Right renal cortex interstitium (tissue), 3 donors: ENCODE measurements around the gene CLDN6. TPM values are rescaled to one million over a fixed set of nuclear protein-coding genes. Genes with fewer than 3 reads are reported as not detected.
"Not testable (repeated sequence)": the region's sequence is repeated elsewhere in the genome, so short reads cannot be mapped to it uniquely, and the experiment has no call there.

Experiments
- DNase-seq, 3 donors: peaks; one replicate each; pipeline ENCODE4 v3.0.0-alpha.2; 2013; ENCODE audit warnings: low read depth in 3 of 3, low spot score in 2 of 3
- polyA plus RNA-seq, 3 donors: library from polyadenylated mRNA; unstranded; fragments of 120-200 nt; gene quantifications; one replicate each; pipeline ENCODE4 v1.2.1, GENCODE V29; 2013; ENCODE audit not compliant: insufficient read length in 3 of 3

CLDN6 gene
- polyA plus RNA-seq, 3 donors = 25.8 to 38.1 (median 31.0) TPM

DNA sequence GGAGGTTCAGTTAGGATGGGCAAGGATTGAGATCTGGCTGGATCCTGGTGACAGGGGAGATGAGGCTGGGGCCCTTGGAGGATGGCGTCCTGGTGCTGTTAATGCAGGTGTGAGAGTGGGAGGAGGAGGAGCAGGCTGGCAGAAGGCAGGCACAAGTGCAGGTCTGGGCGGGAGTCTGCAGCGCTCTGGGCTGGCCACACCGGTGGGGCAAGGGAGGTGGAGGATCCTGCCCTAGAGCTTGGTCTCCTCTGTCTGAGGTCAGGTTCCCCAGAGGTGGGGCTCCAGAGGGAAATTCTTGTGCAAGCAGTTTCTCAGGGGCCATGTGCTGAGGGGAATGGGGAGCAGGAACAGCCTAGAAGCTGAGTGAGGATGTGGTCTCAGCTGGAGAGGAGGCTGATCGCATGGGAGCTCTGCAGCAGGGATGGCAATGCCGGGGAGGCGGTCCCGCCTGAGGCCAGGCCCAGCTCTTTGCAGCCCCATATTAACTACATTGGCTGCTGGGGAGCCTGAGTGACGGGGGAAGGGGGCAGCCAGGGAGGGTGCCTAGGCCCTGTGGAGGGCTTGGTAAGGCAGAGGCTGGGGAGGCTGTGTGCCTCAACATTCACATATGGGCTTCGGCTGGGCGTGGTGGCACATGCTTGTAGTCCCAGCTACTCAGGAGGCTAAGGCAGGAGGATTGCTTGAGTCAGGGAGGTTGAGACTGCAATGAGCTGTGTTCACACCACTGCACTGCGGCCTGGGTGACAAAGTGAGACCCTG is 34.8 kb upstream of the CLDN6 start:
- not testable (repeated sequence) for DNase-seq

DNA sequence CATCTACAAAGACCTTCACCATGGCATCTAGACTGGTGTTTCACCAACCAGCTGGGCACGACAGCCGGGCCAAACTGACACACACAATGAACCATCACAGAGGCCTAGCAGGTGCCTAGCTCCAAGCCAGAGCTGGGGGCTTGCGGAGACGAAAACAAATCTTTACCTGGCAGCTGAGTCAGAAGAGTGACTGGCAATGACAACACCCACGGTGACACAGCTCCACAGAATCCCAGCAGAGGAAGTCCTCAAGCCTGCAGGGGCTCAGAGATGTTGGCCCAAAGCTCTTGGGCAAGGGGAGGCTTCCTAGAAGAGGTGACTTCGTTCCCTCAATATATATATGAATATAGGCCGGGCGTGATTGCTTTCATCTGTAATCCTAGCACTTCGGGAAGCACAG is 33.5 kb upstream of the CLDN6 start:
- DNase-seq = no peak

DNA sequence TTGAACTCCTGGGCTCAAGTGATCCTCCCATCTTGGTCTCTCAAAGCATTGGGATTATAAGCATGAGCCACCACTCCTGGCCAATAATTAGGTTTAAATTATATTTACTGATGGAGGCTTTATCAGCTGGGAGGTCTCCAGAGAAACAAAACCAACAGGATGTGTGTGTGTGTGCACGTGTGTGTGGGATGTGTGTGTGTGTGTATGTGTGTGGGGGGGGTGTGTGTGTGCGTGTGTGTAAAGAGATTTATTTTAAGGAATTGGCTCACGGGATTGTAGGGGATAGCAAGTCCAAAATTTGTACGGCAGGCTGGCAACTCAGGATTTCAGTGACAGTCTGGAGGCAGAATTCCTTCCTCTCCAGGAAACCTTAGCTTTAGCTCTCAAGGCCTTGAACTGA is 33.0 kb upstream of the CLDN6 start:
- DNase-seq = no peak

DNA sequence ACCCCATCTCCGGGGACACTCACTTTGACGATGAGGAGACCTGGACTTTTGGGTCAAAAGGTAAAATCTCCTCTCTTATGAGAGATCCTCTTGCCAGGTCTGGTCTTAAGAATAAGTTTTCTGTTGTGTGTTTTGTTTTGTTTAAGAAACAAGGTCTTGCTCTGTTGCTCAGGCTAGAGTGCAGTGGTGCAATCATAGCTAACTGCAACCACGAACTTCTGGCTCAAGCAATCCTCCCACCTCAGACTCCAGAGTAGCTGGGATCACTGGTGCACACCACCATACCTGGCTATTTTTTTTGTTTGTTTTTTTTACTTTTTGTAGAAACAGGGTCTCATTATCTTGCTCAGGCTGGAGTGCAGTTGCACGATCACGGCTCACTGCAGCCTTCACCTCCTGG is 32.5 kb upstream of the CLDN6 start:
- no peak for DNase-seq

DNA sequence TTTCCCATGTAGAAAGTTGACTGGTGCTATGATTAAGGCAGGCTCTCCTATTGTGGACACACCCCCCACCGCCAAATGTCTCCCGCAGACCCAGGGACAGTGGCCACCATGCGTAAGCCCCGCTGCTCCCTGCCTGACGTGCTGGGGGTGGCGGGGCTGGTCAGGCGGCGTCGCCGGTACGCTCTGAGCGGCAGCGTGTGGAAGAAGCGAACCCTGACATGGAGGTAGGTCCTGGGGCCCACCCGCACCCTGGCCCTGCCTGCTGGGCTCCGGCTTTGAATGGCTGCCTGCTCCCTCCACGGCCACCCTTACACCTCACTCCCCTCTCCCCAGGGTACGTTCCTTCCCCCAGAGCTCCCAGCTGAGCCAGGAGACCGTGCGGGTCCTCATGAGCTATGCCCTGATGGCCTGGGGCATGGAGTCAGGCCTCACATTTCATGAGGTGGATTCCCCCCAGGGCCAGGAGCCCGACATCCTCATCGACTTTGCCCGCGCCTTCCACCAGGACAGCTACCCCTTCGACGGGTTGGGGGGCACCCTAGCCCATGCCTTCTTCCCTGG is 32.0 kb upstream of the CLDN6 start:
- DNase-seq = no peak

DNA sequence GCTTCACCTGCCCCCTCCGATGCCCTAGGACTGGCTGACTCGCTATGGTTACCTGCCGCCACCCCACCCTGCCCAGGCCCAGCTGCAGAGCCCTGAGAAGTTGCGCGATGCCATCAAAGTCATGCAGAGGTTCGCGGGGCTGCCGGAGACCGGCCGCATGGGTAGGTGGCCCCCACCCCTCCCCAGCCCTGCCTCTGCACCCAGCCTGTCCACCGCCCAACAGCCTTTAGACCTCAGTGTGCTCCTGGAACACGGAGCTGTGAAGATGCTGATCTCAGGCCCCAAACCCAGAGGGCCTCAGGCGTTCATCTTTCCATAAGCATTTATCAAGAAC is 29.4 kb upstream of the CLDN6 start:
- DNase-seq = no peak

DNA sequence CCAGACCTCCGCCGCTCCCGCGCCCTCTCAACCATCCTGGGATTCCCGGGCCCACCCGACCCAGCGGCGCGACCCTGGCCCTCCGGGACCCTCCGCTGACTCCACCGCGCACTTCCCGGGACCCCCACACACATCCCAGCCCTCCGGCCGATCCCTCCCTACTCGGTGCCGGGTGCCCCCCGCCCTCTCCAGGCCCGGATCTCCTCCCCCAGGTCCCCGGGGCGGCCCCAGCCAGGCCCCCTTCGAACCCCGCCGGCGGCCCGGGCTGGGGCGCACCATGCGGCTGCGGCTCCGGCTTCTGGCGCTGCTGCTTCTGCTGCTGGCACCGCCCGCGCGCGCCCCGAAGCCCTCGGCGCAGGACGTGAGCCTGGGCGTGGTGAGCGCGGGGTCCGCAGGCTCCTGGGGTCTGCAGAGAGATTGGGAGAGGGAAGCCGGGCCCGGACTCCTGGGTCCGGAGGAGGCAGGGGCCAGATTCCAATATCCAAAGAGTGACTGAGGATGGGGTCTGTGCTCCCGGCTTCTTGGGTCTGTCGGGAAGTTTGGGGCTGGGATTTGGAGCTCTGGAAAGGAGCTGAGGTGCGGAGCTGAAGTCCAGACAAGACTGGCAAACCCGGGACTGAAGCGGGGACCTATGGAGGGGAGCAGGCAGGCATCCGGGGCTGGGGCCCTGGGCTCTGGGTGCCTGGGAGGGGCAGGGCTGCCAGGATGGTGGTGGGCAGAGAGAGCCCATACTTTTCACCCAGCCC is 28.8 kb upstream of the CLDN6 start:
- no peak for DNase-seq

DNA sequence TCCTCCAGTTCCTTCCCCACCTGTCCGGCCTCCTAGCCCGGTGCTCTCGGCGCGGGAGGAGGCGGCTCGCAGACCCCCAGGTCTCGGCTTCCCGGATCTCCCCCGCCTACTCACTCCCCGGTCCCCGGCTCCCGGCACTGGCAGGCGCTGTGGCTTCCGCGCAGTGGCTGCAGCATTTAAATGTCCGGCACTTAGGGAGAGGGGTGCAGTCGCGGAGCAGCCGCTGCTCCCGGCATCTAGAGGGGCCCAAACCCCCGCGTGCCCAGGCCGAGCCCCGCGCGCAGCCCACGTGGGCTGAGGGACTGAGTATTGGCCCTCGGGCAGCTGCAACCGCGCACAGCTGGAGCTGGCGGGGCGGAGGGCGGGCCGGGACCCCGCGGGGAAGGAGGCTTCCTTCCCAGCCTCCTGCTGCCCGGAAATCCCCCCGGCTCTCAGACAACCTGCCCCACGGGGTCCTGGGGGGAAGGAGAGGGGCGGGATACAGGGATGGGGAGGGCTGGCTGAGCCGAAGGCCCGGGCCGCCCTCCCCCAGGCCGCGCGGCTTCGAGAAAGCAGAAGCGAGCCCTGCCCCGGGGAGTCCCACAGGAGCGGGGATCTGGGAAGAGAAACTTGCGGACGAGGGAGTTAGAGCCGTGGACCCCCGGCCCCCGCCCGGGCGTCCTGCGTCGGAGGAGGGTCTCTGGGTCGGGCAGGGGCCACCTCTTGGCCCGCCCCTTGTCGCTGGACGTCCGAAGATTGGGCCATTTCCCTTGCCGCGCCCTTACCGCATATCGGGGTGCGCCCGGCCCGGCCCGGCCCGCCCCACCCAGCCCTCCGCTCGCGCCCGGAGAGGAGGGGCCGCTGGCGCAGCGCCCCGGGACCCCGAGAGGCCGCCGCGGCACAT is 28.0 kb upstream of the CLDN6 start, which contains the start of gene MMP25:
MMP25 (plus strand) TSS at position 804 of the 883 bp plus-strand sequence. CDS start 357 bp downstream, outside the sequence.
- no peak for DNase-seq

DNA sequence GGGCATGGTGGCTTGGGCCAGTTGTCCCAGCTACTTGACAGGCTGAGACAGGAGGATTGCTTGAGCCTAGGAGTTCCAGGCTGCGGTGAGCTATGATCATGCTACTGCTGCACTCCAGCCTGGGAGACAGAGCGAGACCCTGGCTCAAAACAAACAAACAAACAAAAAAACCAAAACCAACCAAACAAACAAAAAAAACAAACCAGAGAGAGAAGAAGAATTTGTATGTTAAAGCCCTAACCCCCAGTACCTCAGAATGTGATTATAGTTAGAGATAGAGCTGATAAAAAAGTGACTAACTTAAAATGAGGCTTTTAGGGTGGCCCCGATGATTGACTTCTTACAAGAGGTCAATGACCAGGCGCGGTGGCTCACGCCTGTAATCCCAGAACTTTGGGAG is 26.7 kb upstream of the CLDN6 start:
- DNase-seq = no peak

DNA sequence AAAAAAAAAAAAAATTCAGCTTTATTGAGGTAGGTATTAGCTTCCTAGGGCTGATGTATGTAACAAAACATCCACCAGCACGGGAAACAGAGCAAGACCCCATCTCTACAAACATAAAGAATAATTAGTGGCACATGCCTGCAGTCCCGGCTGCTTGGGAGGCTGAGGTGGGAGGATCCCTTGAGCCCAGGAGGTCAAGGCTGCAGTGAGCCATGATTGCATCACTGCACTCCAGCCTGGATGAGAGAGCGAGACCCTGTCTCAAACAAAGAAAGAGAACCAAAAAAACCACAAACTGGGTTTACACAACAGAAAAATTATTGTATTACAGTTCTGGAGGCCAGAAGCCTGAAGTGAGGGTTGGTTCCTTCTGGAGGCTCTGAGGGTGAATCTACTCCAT is 24.4 kb upstream of the CLDN6 start:
- no peak for DNase-seq

DNA sequence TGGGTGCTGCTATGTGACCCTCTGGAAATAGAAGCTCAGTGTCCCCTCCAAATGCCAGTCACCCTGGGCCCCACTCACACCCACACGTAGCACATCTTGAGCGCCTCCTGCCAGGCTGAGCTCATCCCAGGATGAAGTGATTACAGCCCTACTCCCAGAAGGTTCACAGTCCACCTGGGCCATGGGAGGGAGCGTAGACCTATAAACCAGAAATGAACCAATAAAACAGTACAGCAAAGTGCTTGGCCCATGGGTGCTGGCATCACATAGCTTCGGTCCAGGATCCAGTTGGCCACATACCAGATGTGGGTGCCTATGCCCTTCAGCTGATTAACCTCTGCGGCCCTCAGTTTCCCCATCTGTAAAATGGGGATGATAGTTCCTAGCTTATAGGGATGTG is 20.9 kb upstream of the CLDN6 start:
- no peak for DNase-seq

DNA sequence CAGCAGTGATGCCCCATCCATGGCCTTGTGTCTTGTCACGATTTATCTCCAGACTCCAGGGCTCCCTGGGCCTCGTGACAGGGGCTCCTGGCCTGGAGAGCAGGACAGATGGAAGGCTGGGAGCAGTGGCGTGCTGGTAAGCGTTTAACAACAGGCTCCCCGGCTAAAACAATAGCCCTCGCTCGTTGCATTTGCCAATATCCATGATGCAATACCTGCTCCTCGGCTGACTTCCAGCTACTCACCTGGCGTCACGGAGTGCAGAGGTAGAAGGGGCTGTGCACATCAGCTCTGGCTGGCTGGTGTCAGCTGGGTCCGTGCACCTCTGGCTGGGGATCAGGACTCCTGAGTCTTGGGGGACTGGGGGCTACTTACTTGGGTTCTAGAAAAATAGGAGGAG is 20.3 kb upstream of the CLDN6 start:
- DNase-seq = no peak

DNA sequence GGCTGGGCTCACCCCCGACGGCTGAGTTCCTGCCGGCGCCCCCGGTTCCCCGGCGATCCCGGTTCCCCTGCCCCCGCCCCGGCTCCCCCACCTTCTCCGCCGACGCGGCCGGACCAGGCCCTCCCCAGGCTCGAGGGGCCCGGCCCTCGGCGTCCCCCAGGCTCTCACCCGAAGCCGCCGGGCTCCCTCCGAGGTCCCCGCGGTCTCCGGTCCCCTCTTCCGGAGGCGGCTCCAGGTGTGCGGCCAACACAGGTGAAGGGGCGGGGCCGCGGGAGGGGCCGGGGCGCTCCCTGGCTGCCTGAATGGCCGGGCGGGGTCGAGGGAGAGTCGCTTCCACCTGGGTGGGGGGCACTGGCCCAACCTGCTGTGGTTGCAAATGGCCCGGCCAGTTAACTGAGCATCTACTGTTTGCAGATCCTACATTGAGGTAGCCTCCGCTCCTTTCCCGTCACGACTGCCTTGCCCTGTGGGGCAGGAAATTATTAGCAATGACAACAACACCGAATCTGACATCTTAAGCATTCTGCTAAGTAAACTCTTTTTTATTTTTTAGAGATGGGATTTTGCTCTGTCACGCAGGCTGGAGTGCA is 18.8 kb upstream of the CLDN6 start, which contains the start of gene BICDL2:
BICDL2 (minus strand) TSS at position 219 of the 590 bp plus-strand sequence. CDS start 1,448 bp downstream, outside the sequence.
- no peak for DNase-seq

DNA sequence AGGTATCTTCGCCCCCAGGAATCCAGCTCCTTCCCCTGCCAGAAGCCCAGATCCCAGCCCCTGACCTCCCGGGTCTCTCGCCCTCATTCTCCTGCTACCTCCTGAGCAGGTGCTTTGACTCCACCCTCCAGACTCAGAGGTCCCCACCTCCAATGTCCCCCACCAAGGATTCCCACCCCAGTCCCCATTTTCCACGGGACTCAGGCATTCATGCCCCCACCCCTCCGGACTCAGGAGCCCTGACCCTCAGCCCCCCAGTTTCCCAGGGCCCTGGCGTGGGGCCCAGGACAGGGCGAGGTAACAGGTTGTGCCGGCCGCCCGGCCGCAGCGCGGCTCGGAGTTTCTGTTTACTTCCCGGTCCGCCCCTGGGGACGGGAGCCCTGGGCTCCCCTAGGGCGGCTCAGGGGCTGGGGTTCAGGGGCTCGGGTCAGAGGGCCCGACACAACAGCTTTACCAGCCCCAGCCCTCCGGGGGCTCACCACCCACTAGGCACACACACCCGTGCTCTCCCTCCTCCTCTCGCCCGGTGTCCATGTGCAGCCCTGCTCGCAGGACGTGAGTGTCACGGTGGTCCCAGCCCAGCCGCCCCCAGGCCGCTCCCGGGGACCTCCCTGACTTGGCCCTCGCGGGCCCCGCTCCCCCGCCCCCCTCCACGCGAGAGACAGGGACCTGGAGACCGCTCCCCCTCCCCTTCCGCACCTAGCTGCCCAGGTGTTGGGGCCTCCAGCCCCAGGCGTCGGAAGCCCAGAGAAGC is 18.2 kb upstream of the CLDN6 start:
- no peak for DNase-seq

DNA sequence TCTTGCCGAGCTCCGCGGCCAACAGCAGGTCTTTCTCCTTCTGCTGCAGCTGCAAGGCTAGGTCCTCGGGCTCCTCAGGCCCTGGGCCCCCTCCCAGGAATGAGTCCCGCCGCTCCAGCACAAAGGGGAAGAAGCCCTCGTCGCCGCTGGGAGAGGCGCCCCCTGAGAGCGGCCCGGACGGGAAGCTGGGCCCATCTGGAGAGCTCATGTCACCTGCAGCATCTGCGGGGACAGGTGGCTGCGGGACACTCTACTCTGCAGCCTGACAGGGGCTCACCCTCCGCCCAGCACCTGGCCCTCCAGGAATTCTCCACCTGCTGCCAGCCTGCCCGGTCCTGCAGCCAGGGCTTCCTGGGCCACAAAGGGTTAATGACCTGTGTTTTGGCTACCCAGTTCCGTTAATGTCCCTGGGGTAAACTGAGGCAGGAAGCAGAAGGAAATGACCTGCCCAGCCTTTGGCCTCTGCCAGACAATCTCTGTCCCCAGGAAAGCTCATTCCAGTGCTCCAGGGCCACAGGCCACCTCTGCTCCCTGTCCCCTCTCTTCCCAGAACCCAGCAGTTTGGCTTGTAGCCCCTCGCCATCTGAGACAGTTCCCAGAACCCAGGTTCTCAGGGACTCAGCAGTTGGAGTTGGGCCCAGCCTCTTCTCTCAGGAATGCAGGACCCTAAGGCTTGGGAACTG is 17.4 kb upstream of the CLDN6 start:
- no peak for DNase-seq

DNA sequence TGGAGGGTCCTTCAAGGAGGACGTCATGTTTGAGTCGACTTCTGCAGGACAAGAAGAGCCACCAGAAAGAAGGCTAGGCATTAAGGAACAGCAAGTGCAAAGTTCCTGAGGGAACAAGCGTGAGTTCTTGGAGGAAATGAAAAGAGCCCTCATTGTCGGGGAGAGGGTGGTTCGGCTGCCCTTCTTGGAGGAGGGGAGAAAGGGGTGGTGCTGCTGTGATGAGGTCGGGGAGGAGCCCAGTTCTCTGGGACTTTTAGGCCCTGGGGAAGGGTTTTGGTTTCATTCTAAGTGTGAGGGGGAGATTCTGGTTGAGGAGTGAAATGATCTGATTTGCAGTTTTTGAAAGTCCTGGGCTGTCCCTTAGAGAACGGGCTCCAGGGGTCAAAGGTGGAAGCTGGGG is 14.6 kb upstream of the CLDN6 start:
- DNase-seq = no peak

DNA sequence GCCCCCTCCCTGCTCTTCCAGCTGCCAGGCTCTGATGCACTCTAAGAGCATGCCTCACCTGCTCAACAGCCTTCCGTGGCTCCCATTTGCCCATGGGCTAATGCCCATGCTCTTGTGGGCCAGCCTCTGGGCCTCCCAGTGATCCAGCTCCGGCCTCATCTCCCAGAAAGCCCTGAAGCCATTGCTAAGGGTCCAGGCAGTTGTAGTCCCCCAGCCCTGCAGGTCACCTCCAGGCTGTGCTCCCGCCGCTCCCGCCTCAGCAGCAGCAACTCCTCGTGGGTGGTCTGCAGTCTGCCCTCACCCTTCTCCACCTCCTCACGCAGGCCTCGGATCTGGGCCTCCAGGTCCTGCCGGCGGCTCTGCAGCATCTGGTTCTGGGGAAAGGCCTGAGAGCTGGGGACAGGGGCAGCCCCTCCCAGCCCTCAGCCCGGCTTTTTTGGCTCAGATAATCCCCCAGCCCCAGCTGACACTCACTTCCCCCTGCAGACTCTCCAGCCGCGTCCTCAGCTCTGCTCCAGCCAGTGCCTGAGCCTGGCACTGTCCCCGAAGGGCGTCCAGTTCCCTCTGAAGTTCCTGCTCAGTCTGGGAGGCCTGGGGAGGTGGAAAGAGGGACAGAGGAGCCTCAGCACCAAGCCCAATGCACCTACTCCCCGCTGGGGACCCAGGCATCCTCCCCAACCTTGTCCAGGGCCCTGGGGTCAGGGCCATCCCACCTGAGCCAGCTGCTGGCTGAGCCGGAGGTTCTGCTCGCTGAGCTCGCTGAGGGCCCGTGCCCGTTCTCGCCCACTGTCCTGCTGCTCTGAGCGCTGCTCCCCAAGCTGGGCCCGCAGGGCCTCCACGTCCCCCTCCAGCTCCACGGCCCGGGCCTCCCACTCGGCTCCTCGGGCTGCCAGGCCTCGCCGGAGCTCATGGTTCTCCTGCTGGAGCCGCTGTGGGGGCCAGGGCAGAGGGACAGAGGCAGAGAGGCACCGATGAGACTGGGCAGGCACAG is 12.5 kb upstream of the CLDN6 start:
- DNase-seq = no peak
